SK-N-SH (cell line): ENCODE results near the gene VANGL2. TPM values are rescaled to one million over a fixed set of nuclear protein-coding genes. Genes with fewer than 3 reads are reported as not detected.

Experiments used
- CTCF ChIA-PET: fragments of 300-600, 350-600 bp; formaldehyde crosslinking; extraction: SDS; loops from one replicate; lab custom pipeline; 2021; lab: Yijun Ruan, JAX
- POLR2A ChIA-PET: fragments of 350-600 bp; sonication (Branson Sonifier 250); formaldehyde crosslinking; extraction: SDS; loops from one replicate; lab custom pipeline; 2020; ENCODE audit warnings: antibody characterized with exemption, inconsistent platforms; lab: Yijun Ruan, JAX
- DNase-seq: peaks from one replicate; pipeline ENCODE4 v3.0.0; 2012
- H2AFZ ChIP-seq: fragments of 200-600 bp; sonication (generic); 2 replicates; pipeline ENCODE4 v1.8.1; 2016; ENCODE audit warnings: antibody characterized with exemption, mild to moderate bottlenecking, low read depth
- H3F3A ChIP-seq: fragments of 200-600 bp; sonication (generic); replicated peaks from 2 replicates; pipeline ENCODE3; 2016; ENCODE audit warnings: antibody characterized with exemption, mild to moderate bottlenecking; ENCODE audit not compliant: insufficient read depth
- H3K27ac ChIP-seq, 2 experiments: fragments of 200-500 bp in 1 of 2; fragments of 200-600 bp in 1 of 2; sonication (Bioruptor generic) in 1 of 2; sonication (generic), shearing (Covaris generic) in 1 of 2; 2 replicates each; pipeline versions ENCODE4 v1.5.1 to v1.6.1; 2014 to 2016; ENCODE audit warnings: low read depth in 2 of 2, inconsistent platforms in 1 of 2, low read length in 1 of 2, mild to moderate bottlenecking in 1 of 2, mixed read lengths in 1 of 2
- H3K27me3 ChIP-seq: fragments of 200-600 bp; sonication (generic), shearing (Covaris generic); 2 replicates; pipeline ENCODE4 v1.6.1; 2016; ENCODE audit warnings: mixed run types; ENCODE audit not compliant: insufficient read depth
- H3K36me3 ChIP-seq, 2 experiments: fragments of 200-500 bp in 1 of 2; fragments of 200-600 bp in 1 of 2; sonication (Bioruptor generic) in 1 of 2; sonication (generic) in 1 of 2; replicated peaks in 1 of 2; 2 replicates each; pipeline versions ENCODE3 to v1.5.1; 2014 to 2016; ENCODE audit warnings: low read length in 1 of 2, mild to moderate bottlenecking in 1 of 2; ENCODE audit not compliant: insufficient read depth in 2 of 2, control insufficient read depth in 1 of 2
- H3K4me1 ChIP-seq, 2 experiments: fragments of 200-500 bp in 1 of 2; fragments of 200-600 bp in 1 of 2; sonication (Bioruptor generic) in 1 of 2; sonication (generic), shearing (Covaris generic) in 1 of 2; 2 replicates each; pipeline versions ENCODE4 v1.5.1 to v1.6.1; 2014 to 2016; ENCODE audit warnings: low read depth in 1 of 2, low read length in 1 of 2, mixed run types in 1 of 2; ENCODE audit not compliant: insufficient read depth in 2 of 2, control insufficient read depth in 1 of 2
- H3K4me2 ChIP-seq: fragments of 200-600 bp; sonication (generic), shearing (Covaris generic); 2 replicates; pipeline ENCODE4 v1.6.1; 2017; ENCODE audit warnings: mixed run types
- H3K4me3 ChIP-seq, 2 experiments: fragments of 200-500 bp in 1 of 2; fragments of 200-600 bp in 1 of 2; sonication (Bioruptor generic) in 1 of 2; sonication (generic), shearing (Covaris generic) in 1 of 2; 2 replicates each; pipeline versions ENCODE4 v1.5.1 to v1.8.1; 2014 to 2016; ENCODE audit warnings: low read depth in 2 of 2, inconsistent platforms in 1 of 2, low read length in 1 of 2, mild to moderate bottlenecking in 1 of 2, mixed read lengths in 1 of 2, moderate library complexity in 1 of 2
- H3K79me2 ChIP-seq: fragments of 200-600 bp; sonication (generic); 2 replicates; pipeline ENCODE4 v1.8.1; 2017; ENCODE audit warnings: mild to moderate bottlenecking; ENCODE audit not compliant: insufficient read depth
- H3K9ac ChIP-seq: fragments of 200-600 bp; sonication (generic); 2 replicates; pipeline ENCODE4 v1.6.1; 2017; ENCODE audit warnings: mixed run types
- H3K9me2 ChIP-seq: fragments of 200-600 bp; sonication (generic); 2 replicates; pipeline ENCODE4 v1.6.1; 2017; ENCODE audit warnings: mixed run types
- H3K9me3 ChIP-seq: fragments of 200-600 bp; sonication (generic); 2 replicates; pipeline ENCODE4 v1.6.1; 2017; ENCODE audit warnings: mixed run types, mild to moderate bottlenecking, moderate library complexity
- H4K20me1 ChIP-seq: fragments of 200-600 bp; sonication (generic); 2 replicates; pipeline ENCODE4 v1.6.1; 2017; ENCODE audit warnings: mild to moderate bottlenecking, mixed run types; ENCODE audit not compliant: insufficient read depth
- EP300 ChIP-seq, 2 experiments: IDR thresholded peaks; 2 replicates each; pipeline versions ENCODE4 v1.4.0 to v1.6.1; 2012; ENCODE audit warnings: borderline replicate concordance in 1 of 2, low read depth in 1 of 2, low read length in 1 of 2
- FOSL2 ChIP-seq: IDR thresholded peaks from 2 replicates; pipeline ENCODE4 v1.4.0; 2012; ENCODE audit warnings: low read depth, mild to moderate bottlenecking, moderate library complexity, borderline replicate concordance
- FOXM1 ChIP-seq: IDR thresholded peaks from 2 replicates; pipeline ENCODE4 v1.4.0; 2012; ENCODE audit warnings: low read depth, mild to moderate bottlenecking
- GATA2 ChIP-seq: sonication (generic); formaldehyde crosslinking; IDR thresholded peaks from 2 replicates; pipeline ENCODE4 v1.5.0; 2020; ENCODE audit warnings: mild to moderate bottlenecking, missing genetic modification reagents
- POLR2AphosphoS5 ChIP-seq: IDR thresholded peaks from 2 replicates; pipeline ENCODE4 v1.6.1; 2012; ENCODE audit warnings: low read depth, low read length
- RAD21 ChIP-seq: IDR thresholded peaks from 2 replicates; pipeline ENCODE4 v1.6.1; 2012; ENCODE audit warnings: mild to moderate bottlenecking, low read length
- RFX5 ChIP-seq: IDR thresholded peaks from 2 replicates; pipeline ENCODE4 v1.6.1; 2012; ENCODE audit warnings: mild to moderate bottlenecking, improper control_type of control experiment, low read length
- TAF1 ChIP-seq: IDR thresholded peaks from 2 replicates; pipeline ENCODE4 v1.6.1; 2012; ENCODE audit warnings: low read depth, mild to moderate bottlenecking, low read length, moderate library complexity, borderline replicate concordance
- TCF12 ChIP-seq: IDR thresholded peaks from 2 replicates; pipeline ENCODE4 v1.4.0; 2012
- YY1 ChIP-seq: IDR thresholded peaks from 2 replicates; pipeline ENCODE4 v1.4.0; 2012; ENCODE audit warnings: low read depth, mild to moderate bottlenecking
- WGBS: methylation state at CpG from one replicate; pipeline ENCODE4 v1.1.6; 2017; ENCODE audit warnings: low lambda C conversion rate; 5-methylcytosine and 5-hydroxymethylcytosine counted together
- polyA plus RNA-seq, 3 experiments: library from polyadenylated mRNA; depleted of rRNA; stranded (reverse); fragments of >200 nt; gene quantifications; 2 replicates each; pipeline ENCODE4 v1.2.3, GENCODE V29; 2012
- TF ChIP-seq, protein P1 (sequence below): IDR thresholded peaks from 2 replicates; pipeline ENCODE4 v1.4.0; 2012; ENCODE audit warnings: low read depth

Gene VANGL2
- polyA plus RNA-seq, 1 of the 3 experiments (the other 2 are of a cell fraction), result 13.4 TPM

- no peaks in the 10 kb centered on the region for H3K9me2 ChIP-seq
- H4K20me1 ChIP-seq, result no peaks in the 10 kb centered on the region
- no peaks in the 10 kb centered on the region for H3K27me3 ChIP-seq
- no peaks in the 10 kb centered on the region for H3K9me3 ChIP-seq
- H3K27ac ChIP-seq, result no peak overlapping the region
- TF ChIP-seq EP300 (IDR thresholded peaks at IDR 0.05; ENCODE audit: borderline replicate concordance in 1 of 2, low read depth in 1 of 2, low read length in 1 of 2) (no peak), TCF12 (no peak), RFX5 (no peak), FOSL2 (no peak), POLR2AphosphoS5 (no peak), TAF1 (no peak), GATA2 (no peak), FOXM1 (no peak)
- H3F3A ChIP-seq, result no peaks in the 10 kb centered on the region
- H3K36me3 ChIP-seq, result peaks cover 44 to 91% of the 10 kb centered on the region in 2 experiments
- peaks cover 5% of the 10 kb centered on the region; the same call in 1 of the 2 replicates for H3K79me2 ChIP-seq
- H2AFZ ChIP-seq, result no peak overlapping the region
- H3K9ac ChIP-seq, result no peak overlapping the region
- ChIA-PET POLR2A (no interaction called here), CTCF (interaction anchor here (0.6 to 6.4 kb wide), 7 partner anchors 9 to 99 kb away, joined by 3 to 100 read pairs (median 4); no protein-coding TSS in a partner anchor)
- no peak overlapping the region for H3K4me3 ChIP-seq
- H3K4me2 ChIP-seq, result no peak overlapping the region
- DNase-seq, result no peak
- H3K4me1 ChIP-seq, result no peaks in the 10 kb centered on the region
- 92% methylated on average over 4 of the region's 4 CpGs for WGBS
Observed at GRCh38 chr1:160351629-160352028, 48.7 kb upstream of the VANGL2 start.

GRCh38 chr1:160352555-160352954, 47.8 kb upstream of the VANGL2 start:
- WGBS, result 92% methylated on average over 8 of the region's 8 CpGs
- CTCF ChIA-PET, result interaction anchor here (1.1 to 6.4 kb wide), 4 partner anchors 10 to 61 kb away, joined by 3 to 100 read pairs (median 12); no protein-coding TSS in a partner anchor

DNA sequence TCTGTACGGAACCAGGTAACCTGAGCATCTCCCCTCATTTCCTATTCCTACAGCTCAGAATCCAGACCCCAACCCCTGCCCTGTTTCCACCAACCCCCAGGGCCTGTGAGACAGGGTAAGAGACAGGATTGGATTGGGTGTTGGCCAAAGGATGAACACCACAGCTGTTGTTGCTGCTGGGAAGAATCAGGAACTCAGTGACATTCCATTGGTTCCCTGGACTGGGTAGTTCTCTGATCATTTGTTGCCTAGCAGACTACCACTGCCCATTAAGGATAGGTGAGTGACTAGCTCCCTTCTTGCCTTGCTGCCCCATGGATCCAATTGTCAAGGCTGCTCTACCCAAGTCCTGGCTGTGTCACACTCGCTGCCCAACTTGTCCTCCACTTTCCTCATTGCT, 47.1 kb upstream of the VANGL2 start:
- Histone ChIP-seq H3K9me3 (no peaks in the 10 kb centered on the region), H4K20me1 (no peaks in the 10 kb centered on the region), H3K9ac (no peak overlapping the region), H2AFZ (no peak overlapping the region), H3K4me2 (no peak overlapping the region), H3K27ac (no peak overlapping the region), H3K79me2 (no peaks in the 10 kb centered on the region), H3K36me3 (peaks cover 40 to 96% of the 10 kb centered on the region in 2 experiments), H3K27me3 (no peaks in the 10 kb centered on the region), H3F3A (no peaks in the 10 kb centered on the region), H3K4me3 (no peak overlapping the region), H3K9me2 (no peaks in the 10 kb centered on the region), H3K4me1 (no peaks in the 10 kb centered on the region)
- DNase-seq, result no peak
- ChIA-PET CTCF (interaction anchor here (1.1 to 6.4 kb wide), 9 partner anchors 9 to 252 kb away, joined by 3 to 100 read pairs (median 4); partner anchors contain the start of gene NHLH1), POLR2A (no interaction called here)
- WGBS, result 100% methylated on average over 2 of the region's 2 CpGs
- TF ChIP-seq RFX5, result peak; percentile 95
- TF ChIP-seq YY1, result no peak

More at GRCh38 chr1:160352555-160352954, 47.8 kb upstream of the VANGL2 start:
- H3K79me2 ChIP-seq, result no peaks in the 10 kb centered on the region
- no peaks in the 10 kb centered on the region for H3K27me3 ChIP-seq
- POLR2A ChIA-PET, result no interaction called here
- no peaks in the 10 kb centered on the region for H3K9me2 ChIP-seq
- H3K4me2 ChIP-seq, result no peak overlapping the region
- H3K4me3 ChIP-seq, result no peak overlapping the region
- H2AFZ ChIP-seq, result no peak overlapping the region
- no peaks in the 10 kb centered on the region for H4K20me1 ChIP-seq
- DNase-seq, result no peak
- no peaks in the 10 kb centered on the region for H3K4me1 ChIP-seq
- H3K9ac ChIP-seq, result no peak overlapping the region
- no peaks in the 10 kb centered on the region for H3K9me3 ChIP-seq
- TF ChIP-seq RAD21, result no peak
- TF ChIP-seq, protein P1, sequence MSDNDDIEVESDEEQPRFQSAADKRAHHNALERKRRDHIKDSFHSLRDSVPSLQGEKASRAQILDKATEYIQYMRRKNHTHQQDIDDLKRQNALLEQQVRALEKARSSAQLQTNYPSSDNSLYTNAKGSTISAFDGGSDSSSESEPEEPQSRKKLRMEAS, result no peak
- peaks cover 39 to 92% of the 10 kb centered on the region in 2 experiments for H3K36me3 ChIP-seq
- H3F3A ChIP-seq, result no peaks in the 10 kb centered on the region
- no peak overlapping the region for H3K27ac ChIP-seq
